Epithelial cell of proximal tubule (primary cell): ENCODE measurements around the gene C1orf167. TPM values are rescaled to one million over a fixed set of nuclear protein-coding genes. Genes with fewer than 3 reads are reported as not detected.

Experiments used
- DNase-seq: peaks from one replicate; pipeline ENCODE4 v3.0.0-alpha.2; 2011; ENCODE audit warnings: low read depth
- H3K4me3 ChIP-seq: 2 replicates; pipeline ENCODE4 v1.5.1; 2011; ENCODE audit warnings: low read depth, mild to moderate bottlenecking, low read length
- CTCF ChIP-seq: conservative IDR thresholded peaks from 2 replicates; pipeline ENCODE4 v1.5.1; 2012; ENCODE audit warnings: low read depth, mild to moderate bottlenecking, low read length
- total RNA-seq: library from RNA; depleted of rRNA; stranded (reverse); fragments of >200 nt; gene quantifications from 2 replicates; pipeline ENCODE4 v1.2.3, GENCODE V29; 2015

C1orf167 gene
- total RNA-seq, 1 donor from 2014 or later: not detected

GRCh38 chr1:11837767-11838348 lies 75.9 kb downstream of the C1orf167 start:
- no peak for DNase-seq
- TF ChIP-seq CTCF: no peak
- H3K4me3 ChIP-seq: no peak overlapping the region

GRCh38 chr1:11838349-11839272 lies 76.6 kb downstream of the C1orf167 start:
- TF ChIP-seq CTCF: peak; percentile 99
- H3K4me3 ChIP-seq: no peak overlapping the region
- DNase-seq: no peak

Other genes starting within 250 kb of the C1orf167 start
- gene FBXO2, start 107.8 kb upstream of the C1orf167 start, total RNA-seq: 0.51 and 6.5 TPM in 2 replicates
- 8.0 and 13.7 TPM in 2 replicates for gene FBXO44, start 107.3 kb upstream of the C1orf167 start, total RNA-seq
- 6.3 and 6.9 TPM in 2 replicates for gene FBXO6, start 98.0 kb upstream of the C1orf167 start, total RNA-seq
- 89.4 and 127 TPM in 2 replicates for gene MAD2L2, start 81.0 kb upstream of the C1orf167 start, total RNA-seq
- under 0.01 and 0.12 TPM in 2 replicates for gene DRAXIN, start 70.5 kb upstream of the C1orf167 start, total RNA-seq
- gene AGTRAP, start 26.1 kb upstream of the C1orf167 start, total RNA-seq: 54.7 and 70.3 TPM in 2 replicates
- gene MTHFR, start 43.8 kb downstream of the C1orf167 start, total RNA-seq: 4.1 and 6.2 TPM in 2 replicates
- gene CLCN6, start 44.0 kb downstream of the C1orf167 start, total RNA-seq: 6.8 and 8.0 TPM in 2 replicates
- gene NPPA, start 85.6 kb downstream of the C1orf167 start, total RNA-seq: not detected in 2 replicates
- gene NPPB, start 96.8 kb downstream of the C1orf167 start, total RNA-seq: 1.2 and 3.5 TPM in 2 replicates
- gene KIAA2013, start 164.2 kb downstream of the C1orf167 start, total RNA-seq: 82.2 and 100 TPM in 2 replicates
- 108 and 147 TPM in 2 replicates for gene PLOD1, start 172.5 kb downstream of the C1orf167 start, total RNA-seq
- gene MFN2, start 218.3 kb downstream of the C1orf167 start, total RNA-seq: 53.6 and 63.2 TPM in 2 replicates